ENCODE data around the gene FASN. TPM values are rescaled to one million over a fixed set of nuclear protein-coding genes. Genes with fewer than 3 reads are reported as not detected.
A peak's percentile ranks its signal among the peaks of the same experiment; 100 is the strongest.

FASN gene
- total and polyA plus RNA-seq, 2 of the 13 experiments (the other 11 are each of a cell fraction or from before 2014, with no cell fraction given): 51.7 to 101 TPM

- TF ChIP-seq ARID5B (CRISPR knock-in tag; IDR thresholded peaks at IDR 0.05) (no peak), ZNF766 (CRISPR knock-in tag; IDR thresholded peaks at IDR 0.05; ENCODE audit: borderline replicate concordance) (no peak), SALL2 (CRISPR knock-in tag; IDR thresholded peaks at IDR 0.05) (no peak), TIGD3 (CRISPR knock-in tag; IDR thresholded peaks at IDR 0.05; ENCODE audit: borderline replicate concordance) (no peak), THAP8 (CRISPR knock-in tag; IDR thresholded peaks at IDR 0.05; ENCODE audit: borderline replicate concordance) (no peak), RBFOX2 (IDR thresholded peaks at IDR 0.05; ENCODE audit: low read depth, low read length) (peak; percentile 53), GTF2F1 (IDR thresholded peaks at IDR 0.05; ENCODE audit: low read length) (no peak), E2F2 (CRISPR knock-in tag; IDR thresholded peaks at IDR 0.05; ENCODE audit: borderline replicate concordance) (no peak), FOXM1 (CRISPR knock-in tag; IDR thresholded peaks at IDR 0.05) (no peak), FOXO4 (CRISPR knock-in tag; conservative IDR thresholded peaks at IDR 0.05) (0 out of 2 replicates have a peak, but pooled peaks have one; percentile 56), CBX2 (IDR thresholded peaks at IDR 0.05; ENCODE audit: low read depth, low read length) (no peak), CBX2 (CRISPR knock-in tag; IDR thresholded peaks at IDR 0.05; ENCODE audit: low read depth) (no peak), PBX2 (CRISPR knock-in tag; IDR thresholded peaks at IDR 0.05) (no peak), POLR2AphosphoS5 (IDR thresholded peaks at IDR 0.05; ENCODE audit: low read depth, low read length) (peak; percentile 36; the same call in 1 of the 2 replicates), ARID4A (CRISPR knock-in tag; IDR thresholded peaks at IDR 0.05; ENCODE audit: borderline replicate concordance) (peak; percentile 21; the same call in 1 of the 2 replicates)
Observed at GRCh38 chr17:82058855-82059249, 39.2 kb downstream of the FASN start (continued).

Data from HepG2 (cell line).